NCI-H2171 (cell line): ENCODE data around the gene PPP1R7.

ENCODE experiments used
- DNase-seq: peaks from one replicate; lab custom pipeline; 2025; lab: John Stamatoyannopoulos, UW

The PPP1R7 gene

GRCh38 chr2:241228860-241229516 lies 78.7 kb downstream of the PPP1R7 start:
- no peak for DNase-seq

- no peak for DNase-seq
These were observed 79.5 kb downstream of the PPP1R7 start for GRCh38 chr2:241229563-241230401.

DNA sequence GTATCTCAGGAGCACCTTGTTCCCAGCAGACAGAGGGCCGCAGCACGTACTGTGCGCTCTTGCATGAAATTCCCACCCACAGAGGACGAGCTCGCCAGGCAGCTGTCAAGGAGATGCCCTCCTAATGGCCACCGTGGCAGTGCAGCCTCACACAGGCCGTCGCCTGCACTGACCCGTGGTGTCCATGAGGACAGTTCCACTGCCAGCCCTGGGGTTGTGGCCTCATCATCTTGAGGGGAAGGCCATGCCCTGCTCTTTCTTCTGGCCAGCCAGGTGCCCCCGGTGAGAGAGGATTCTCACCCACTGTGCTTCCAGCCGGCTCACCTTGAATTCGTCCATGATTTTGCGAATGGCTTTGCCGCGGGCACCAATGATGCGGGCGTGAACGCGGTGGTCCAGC lies 80.2 kb downstream of the PPP1R7 start:
- no peak for DNase-seq

GRCh38 chr2:241232736-241233575 lies 82.7 kb downstream of the PPP1R7 start:
- no peak for DNase-seq
